Smooth muscle cell (in vitro differentiated cells): Measurements from ENCODE around the gene ABCA13. TPM values are rescaled to one million over a fixed set of nuclear protein-coding genes. Genes with fewer than 3 reads are reported as not detected.

ENCODE experiments used
- DNase-seq: peaks from one replicate; lab custom pipeline; 2025; ENCODE audit not compliant: unreplicated experiment; lab: John Stamatoyannopoulos, UW
- H2AFZ ChIP-seq: fragments of 200-600 bp; sonication (generic); 2 replicates; pipeline ENCODE4 v1.6.0; 2016; ENCODE audit warnings: antibody characterized with exemption, low read depth, mild to moderate bottlenecking
- H3F3A ChIP-seq: fragments of 200-600 bp; sonication (generic); 2 replicates; pipeline ENCODE4 v1.6.0; 2017; ENCODE audit warnings: antibody characterized with exemption, low read depth
- H3K27ac ChIP-seq: fragments of 200-600 bp; sonication (generic); 2 replicates; pipeline ENCODE4 v1.5.1; 2016; ENCODE audit warnings: low read depth, mild to moderate bottlenecking
- H3K27me3 ChIP-seq: fragments of 200-600 bp; sonication (generic); 2 replicates; pipeline ENCODE4 v1.6.1; 2016; ENCODE audit warnings: low read depth, mild to moderate bottlenecking
- H3K36me3 ChIP-seq: fragments of 200-600 bp; sonication (generic); 2 replicates; pipeline ENCODE4 v1.5.1; 2016; ENCODE audit warnings: low read depth
- H3K4me1 ChIP-seq: fragments of 200-600 bp; sonication (generic); 2 replicates; pipeline ENCODE4 v1.5.1; 2016; ENCODE audit warnings: low read depth
- H3K4me2 ChIP-seq: fragments of 200-600 bp; sonication (generic); 2 replicates; pipeline ENCODE4 v1.6.0; 2016; ENCODE audit warnings: mild to moderate bottlenecking
- H3K4me3 ChIP-seq: fragments of 200-600 bp; sonication (generic); 2 replicates; pipeline ENCODE4 v1.5.1; 2016; ENCODE audit warnings: mild to moderate bottlenecking
- H3K79me2 ChIP-seq: fragments of 200-600 bp; sonication (generic); 2 replicates; pipeline ENCODE4 v1.6.0; 2016; ENCODE audit warnings: low read depth, mild to moderate bottlenecking
- H3K9ac ChIP-seq: fragments of 200-600 bp; sonication (generic); 2 replicates; pipeline ENCODE4 v1.6.0; 2016; ENCODE audit warnings: low read depth
- H3K9me3 ChIP-seq: fragments of 200-600 bp; sonication (generic); replicated peaks from 2 replicates; pipeline ENCODE4 v1.5.1; 2016; ENCODE audit warnings: low read depth
- H4K20me1 ChIP-seq: fragments of 200-600 bp; sonication (generic); 2 replicates; pipeline ENCODE4 v1.6.0; 2016; ENCODE audit warnings: low read depth
- CTCF ChIP-seq: fragments of 200-600 bp; sonication (generic); IDR thresholded peaks from 2 replicates; pipeline ENCODE4 v1.5.1; 2017; ENCODE audit warnings: borderline replicate concordance, mild to moderate bottlenecking, antibody characterized with exemption; ENCODE audit not compliant: insufficient read depth, poor library complexity, severe bottlenecking
- WGBS: methylation state at CpG from one replicate; pipeline ENCODE4 v1.1.7; 2016; ENCODE audit warnings: low lambda C conversion rate; 5-methylcytosine and 5-hydroxymethylcytosine counted together
- polyA plus RNA-seq: library from polyadenylated mRNA; unstranded; fragments of >200 nt; fragmentation: Nextera tagmentation; extraction: Ambion mirVana; gene quantifications from 2 replicates; pipeline ENCODE4 v1.2.1, GENCODE V29; 2016
- total RNA-seq: library from RNA; depleted of rRNA; stranded (reverse); fragments of >200 nt; gene quantifications from 2 replicates; pipeline ENCODE4 v1.2.3, GENCODE V29; 2014

The ABCA13 gene
- total and polyA plus RNA-seq, 2 experiments from 2014 or later = not detected

GRCh38 chr7:48443051-48443450, 271.8 kb downstream of the ABCA13 start:
- Histone ChIP-seq H3K36me3 (no peaks in the 10 kb centered on the region), H4K20me1 (no peaks in the 10 kb centered on the region), H3K4me2 (no peak overlapping the region), H2AFZ (no peak overlapping the region), H3K9me3 (no peaks in the 10 kb centered on the region), H3K4me1 (no peaks in the 10 kb centered on the region), H3K9ac (no peak overlapping the region), H3K4me3 (no peak overlapping the region), H3F3A (no peaks in the 10 kb centered on the region), H3K27ac (no peak overlapping the region), H3K27me3 (no peaks in the 10 kb centered on the region), H3K79me2 (no peaks in the 10 kb centered on the region)
- DNase-seq = no peak
- 86% methylated on average over 5 of the region's 5 CpGs for WGBS
- TF ChIP-seq CTCF = no peak

DNA sequence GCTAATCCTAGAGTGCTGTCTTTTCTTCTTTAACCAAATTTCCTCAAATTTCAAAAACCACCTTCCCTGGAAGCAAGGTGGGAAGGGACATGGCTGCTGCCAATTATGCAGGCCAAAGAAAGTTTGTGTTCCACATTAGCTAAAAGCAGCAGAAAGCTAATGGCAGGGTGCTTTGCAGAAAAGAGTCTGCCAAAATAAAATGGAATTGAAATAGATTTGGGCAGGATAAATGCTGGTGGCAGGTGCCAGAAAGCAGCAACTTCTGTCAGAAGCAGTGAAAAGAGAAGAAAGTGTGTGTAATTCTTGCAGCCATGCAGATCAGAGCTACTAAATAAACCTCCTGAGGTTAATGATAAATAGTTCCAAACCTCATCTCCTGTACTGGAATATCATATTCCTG, 275.5 kb downstream of the ABCA13 start:
- no peaks in the 10 kb centered on the region for H3F3A ChIP-seq
- no peak overlapping the region for H3K9ac ChIP-seq
- H3K9me3 ChIP-seq = no peaks in the 10 kb centered on the region
- no peak overlapping the region for H3K4me3 ChIP-seq
- no peak for TF ChIP-seq CTCF
- no peaks in the 10 kb centered on the region for H4K20me1 ChIP-seq
- H3K36me3 ChIP-seq = no peaks in the 10 kb centered on the region
- H3K79me2 ChIP-seq = no peaks in the 10 kb centered on the region
- no peak overlapping the region for H3K4me2 ChIP-seq
- DNase-seq = no peak
- no peak overlapping the region for H2AFZ ChIP-seq
- H3K27ac ChIP-seq = no peak overlapping the region
- no peaks in the 10 kb centered on the region for H3K4me1 ChIP-seq
- H3K27me3 ChIP-seq = no peaks in the 10 kb centered on the region

DNA sequence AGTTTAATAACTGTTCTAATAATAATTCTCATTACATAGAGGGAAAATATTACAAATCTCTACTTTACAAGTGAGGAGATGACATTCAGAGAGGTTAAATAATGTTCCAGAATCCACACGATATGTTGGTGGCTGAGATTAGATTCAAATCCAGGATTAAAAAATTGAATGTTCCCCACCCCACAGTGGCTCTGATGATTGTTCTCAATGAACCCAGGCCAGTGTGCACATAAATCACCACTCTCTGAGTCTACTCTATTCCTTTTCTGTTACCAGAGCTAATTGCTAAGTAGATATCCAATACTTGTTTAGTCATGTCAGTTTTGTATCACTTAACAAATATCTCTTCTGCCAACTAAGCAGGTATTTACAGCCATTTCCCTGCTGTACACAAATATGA, 281.0 kb downstream of the ABCA13 start:
- Histone ChIP-seq H3K79me2 (no peaks in the 10 kb centered on the region), H3K36me3 (no peaks in the 10 kb centered on the region), H3K27me3 (no peaks in the 10 kb centered on the region), H4K20me1 (no peaks in the 10 kb centered on the region), H3K27ac (no peak overlapping the region), H3K4me3 (no peak overlapping the region), H3K9ac (no peak overlapping the region), H3K4me1 (no peaks in the 10 kb centered on the region), H3K4me2 (no peak overlapping the region), H2AFZ (no peak overlapping the region), H3F3A (no peaks in the 10 kb centered on the region), H3K9me3 (no peaks in the 10 kb centered on the region)
- TF ChIP-seq CTCF = no peak
- DNase-seq = no peak
- WGBS = 87% methylated on average over 1 of the region's 1 CpG

GRCh38 chr7:48454750-48455192, 283.5 kb downstream of the ABCA13 start:
- WGBS = 93% methylated on average over 33 of the region's 38 CpGs
- Histone ChIP-seq H4K20me1 (no peaks in the 10 kb centered on the region), H3K27me3 (no peaks in the 10 kb centered on the region), H3K4me2 (no peak overlapping the region), H3K27ac (no peak overlapping the region), H3K4me1 (no peaks in the 10 kb centered on the region), H3F3A (no peaks in the 10 kb centered on the region), H3K79me2 (no peaks in the 10 kb centered on the region), H3K9ac (no peak overlapping the region), H3K36me3 (no peaks in the 10 kb centered on the region), H3K4me3 (no peak overlapping the region), H3K9me3 (no peaks in the 10 kb centered on the region), H2AFZ (no peak overlapping the region)
- TF ChIP-seq CTCF = no peak
- DNase-seq = no peak
